Hematopoietic multipotent progenitor cell treated with erythropoietin and hydrocortisone succinate and interleukin-3 and kit ligand, for 17 days (in vitro differentiated cells): ENCODE measurements around the gene HEBP2.
"Not testable (repeated sequence)": the region's sequence is repeated elsewhere in the genome, so short reads cannot be mapped to it uniquely, and the experiment has no call there.

ENCODE experiments used
- DNase-seq: peaks from one replicate; pipeline ENCODE4 v3.0.0-alpha.2; 2015; ENCODE audit warnings: low spot score

Gene HEBP2

DNA sequence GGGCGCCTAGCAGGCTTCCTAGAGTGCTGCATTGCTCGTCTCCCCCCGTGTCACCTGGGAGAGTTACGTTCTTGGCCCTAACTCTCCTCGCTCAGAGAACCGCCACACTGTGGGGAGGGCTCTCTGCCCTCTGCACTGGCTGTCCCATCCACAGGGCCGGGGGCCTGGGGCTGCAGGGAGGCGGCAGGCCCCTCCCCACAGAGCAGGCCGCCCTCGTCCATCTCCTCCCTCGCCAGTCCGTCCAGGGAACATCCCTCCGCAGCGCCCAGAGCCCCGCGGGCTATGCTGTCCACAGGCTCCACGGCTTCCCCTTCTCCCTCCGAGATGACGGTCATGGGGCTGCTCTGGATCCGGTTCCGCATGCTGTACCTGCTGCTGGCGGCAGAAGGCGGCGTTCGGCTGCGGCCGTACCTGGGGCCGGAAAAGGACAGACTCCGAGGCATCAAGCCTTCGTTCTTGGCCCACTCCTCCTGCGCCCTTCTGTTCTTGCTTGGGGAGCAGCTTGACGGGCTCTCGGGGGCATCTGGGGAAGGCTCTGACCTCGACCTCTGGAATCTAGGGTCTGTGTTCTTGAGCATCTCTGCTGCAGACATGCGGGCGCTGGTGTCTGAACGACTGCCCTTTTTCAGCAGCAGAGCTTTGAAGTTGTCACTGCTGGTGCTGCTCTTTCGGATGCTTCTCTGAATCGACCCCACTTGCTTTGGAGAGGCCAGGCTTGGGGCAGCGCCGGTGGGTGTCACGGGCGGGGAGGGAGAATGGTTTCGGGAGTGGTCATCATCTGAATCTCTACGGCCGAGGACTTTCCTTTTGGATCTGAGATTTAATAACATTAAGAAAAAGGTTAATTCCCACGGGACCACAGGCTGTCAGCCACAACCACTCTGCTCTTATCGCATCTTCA is 20.2 kb downstream of the HEBP2 start:
- DNase-seq: no peak

- not testable (repeated sequence) for DNase-seq
Measured at GRCh38 chr6:138425256-138425655, 21.2 kb downstream of the HEBP2 start.

- no peak for DNase-seq
Measured at GRCh38 chr6:138426500-138427123, 22.6 kb downstream of the HEBP2 start.

- DNase-seq: no peak
Measured at GRCh38 chr6:138427701-138428100, 23.7 kb downstream of the HEBP2 start.

DNA sequence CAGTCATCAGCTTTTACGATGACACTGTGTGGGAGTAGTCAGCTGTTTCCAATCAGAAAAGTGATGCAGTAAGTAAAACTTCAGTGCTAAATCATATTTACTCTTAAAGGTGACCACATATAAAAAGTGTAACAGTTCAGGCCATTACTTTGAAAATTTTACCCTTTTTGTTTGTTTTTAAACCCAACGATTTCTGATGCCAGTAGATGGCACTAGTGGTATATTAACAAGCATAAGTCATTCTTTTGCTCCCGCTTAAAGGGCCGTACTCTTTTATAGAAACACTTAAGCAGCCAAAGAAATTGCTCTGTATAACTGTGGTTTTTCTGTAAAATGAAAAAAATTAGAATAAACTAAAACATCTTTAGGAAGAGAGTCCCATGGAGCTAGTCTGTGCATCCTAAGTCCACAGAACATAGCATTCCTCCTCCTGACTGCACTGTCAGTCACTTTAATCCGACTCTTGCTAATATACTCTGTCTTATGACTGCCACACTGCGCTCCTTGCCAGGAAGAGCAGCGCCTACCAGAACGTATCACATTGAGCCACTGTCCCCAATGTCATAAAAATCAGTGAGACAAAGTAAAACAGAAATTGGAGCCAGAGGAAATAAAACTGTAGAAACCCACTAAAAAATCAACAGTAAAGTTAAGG is 25.0 kb downstream of the HEBP2 start:
- no peak for DNase-seq

GRCh38 chr6:138429761-138430160 is 25.7 kb downstream of the HEBP2 start:
- DNase-seq: no peak

- no peak for DNase-seq
Measured at GRCh38 chr6:138430361-138431145, 26.5 kb downstream of the HEBP2 start.

GRCh38 chr6:138431256-138432062 is 27.4 kb downstream of the HEBP2 start:
- DNase-seq: no peak

DNA sequence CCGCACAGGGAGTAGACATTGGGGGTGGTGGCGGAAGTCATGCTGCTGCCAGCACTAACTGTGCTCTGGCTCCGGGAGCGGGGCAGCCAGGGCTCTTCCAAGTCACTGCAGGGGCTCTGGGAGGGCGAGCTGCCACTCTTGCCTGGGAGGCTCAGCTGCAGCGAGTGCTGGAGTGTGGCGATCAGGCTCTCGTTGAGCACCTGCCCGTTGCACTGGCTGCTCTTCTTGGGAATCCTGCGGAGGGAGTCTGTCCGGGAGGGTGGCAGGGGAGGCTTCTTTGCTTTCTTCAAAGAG is 28.0 kb downstream of the HEBP2 start:
- no peak for DNase-seq

DNA sequence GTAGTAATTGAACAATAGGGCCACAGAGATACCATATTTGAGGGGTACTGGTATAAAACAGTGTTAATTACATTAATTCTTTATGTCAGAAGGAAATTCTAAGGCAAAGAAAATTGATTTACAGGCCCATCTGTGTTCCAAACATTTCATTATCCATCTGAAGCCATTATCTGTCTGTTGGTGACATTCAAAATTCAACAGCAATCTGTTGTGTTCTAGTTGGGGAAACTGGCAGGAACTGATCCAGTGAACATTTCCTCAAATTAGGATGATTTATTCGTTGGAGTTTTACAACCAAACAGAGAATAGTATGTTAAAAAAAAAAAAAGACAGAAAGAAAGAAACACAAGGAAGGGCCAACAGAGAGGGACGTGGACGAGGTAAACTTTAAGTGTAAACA is 30.1 kb downstream of the HEBP2 start:
- DNase-seq: no peak

GRCh38 chr6:138434925-138435324 is 30.9 kb downstream of the HEBP2 start:
- no peak for DNase-seq

GRCh38 chr6:138439546-138439945 is 35.5 kb downstream of the HEBP2 start:
- DNase-seq: no peak

- no peak for DNase-seq
Measured at GRCh38 chr6:138440296-138440695, 36.3 kb downstream of the HEBP2 start.

DNA sequence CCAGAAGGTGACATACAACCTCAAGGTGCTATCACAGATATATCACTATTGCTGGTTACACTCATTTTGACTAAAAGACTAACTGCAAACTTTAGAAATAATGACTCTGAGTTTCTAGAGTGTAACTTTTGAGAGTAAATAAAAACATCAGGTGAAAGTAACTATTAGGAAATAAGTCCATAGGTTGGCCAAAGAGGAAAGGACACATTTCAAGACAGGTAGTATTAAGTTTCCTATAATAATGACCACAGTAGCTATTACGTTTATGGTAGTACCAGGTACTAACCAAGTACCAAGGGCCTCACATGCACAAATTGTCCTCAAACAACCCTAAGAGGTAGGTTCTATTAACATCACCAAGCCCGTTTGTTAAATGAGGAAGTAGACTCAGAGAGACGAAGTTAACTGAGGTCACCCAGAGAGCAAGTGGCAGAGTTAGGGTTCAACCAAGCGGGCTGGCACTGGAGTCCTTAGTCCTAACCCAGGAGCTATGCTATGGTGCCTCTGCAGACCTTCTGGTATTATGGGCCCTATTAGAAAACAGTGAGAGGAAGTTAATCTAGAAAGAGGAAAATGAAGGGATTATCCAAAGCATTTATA is 36.8 kb downstream of the HEBP2 start:
- no peak for DNase-seq

DNA sequence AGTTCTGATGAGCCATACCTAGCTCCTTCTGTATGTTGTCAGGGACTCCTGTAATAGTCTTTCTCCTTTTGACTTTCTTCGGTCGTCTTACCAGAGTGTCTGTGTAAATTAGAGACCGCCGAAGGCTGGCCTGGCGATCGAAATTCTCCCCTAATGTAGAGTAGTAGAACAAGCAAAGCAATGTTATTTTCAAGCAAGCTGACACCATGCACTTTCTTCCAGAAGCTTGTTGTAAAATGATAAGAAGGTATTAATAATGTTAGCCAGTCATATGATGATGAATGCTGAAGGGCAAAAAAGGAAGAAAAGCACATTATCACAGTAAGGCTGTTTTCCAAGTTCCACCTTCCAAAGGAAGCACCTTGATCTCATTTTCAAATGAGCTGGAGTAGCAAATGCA is 37.9 kb downstream of the HEBP2 start:
- DNase-seq: no peak

GRCh38 chr6:138442663-138443062 is 38.6 kb downstream of the HEBP2 start:
- DNase-seq: no peak

GRCh38 chr6:138443979-138444378 is 40.0 kb downstream of the HEBP2 start:
- DNase-seq: no peak

DNA sequence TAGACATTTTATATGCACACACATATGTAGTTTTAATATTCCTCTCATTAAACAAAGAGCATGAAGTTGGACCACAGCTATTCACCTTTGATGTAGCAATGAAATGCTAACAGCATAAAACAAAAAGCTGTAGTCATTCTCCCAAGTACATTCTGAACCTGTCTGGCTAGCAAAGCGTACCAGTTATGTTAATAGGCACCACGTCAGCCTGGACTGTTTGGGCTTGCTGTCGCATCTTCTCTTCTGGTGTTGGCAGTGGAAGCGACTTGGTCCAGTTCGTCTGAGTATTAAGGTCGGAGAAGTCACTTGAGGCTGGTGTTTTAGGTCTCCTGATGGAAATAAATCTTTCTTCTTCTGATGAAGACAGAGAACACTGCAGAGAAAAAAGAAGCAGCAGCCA is 42.8 kb downstream of the HEBP2 start:
- DNase-seq: no peak

DNA sequence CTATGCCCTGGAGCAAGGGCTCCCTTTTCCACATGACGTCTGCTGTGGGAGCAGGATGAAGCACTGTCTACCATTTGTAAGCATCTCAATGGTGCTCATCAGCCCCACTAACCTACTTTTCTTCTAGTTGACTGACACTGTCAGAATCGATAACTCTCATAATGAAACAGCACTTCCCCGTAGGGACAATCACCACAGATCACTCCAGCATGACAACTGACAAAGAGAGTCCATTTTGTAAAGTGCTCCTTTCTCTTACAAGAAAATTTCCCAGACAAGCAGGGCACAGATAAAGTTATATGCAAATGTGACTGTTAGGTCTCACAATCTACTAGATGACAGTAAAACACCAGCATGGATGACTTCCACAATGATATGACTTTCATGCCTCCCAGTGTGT is 46.4 kb downstream of the HEBP2 start:
- DNase-seq: no peak

GRCh38 chr6:138451043-138451442 is 47.0 kb downstream of the HEBP2 start:
- DNase-seq: no peak
